Stimulated activated CD4-positive, alpha-beta T cell treated with anti-CD3 and anti-CD28 coated beads, Interleukin-2, amount 100 ng/mL, for 48 hours (primary cell): ENCODE results near the gene HACD2.
"Not testable (repeated sequence)": the region's sequence is repeated elsewhere in the genome, so short reads cannot be mapped to it uniquely, and the experiment has no call there.

Source experiments
- DNase-seq, 2 donors: peaks; one replicate each; pipeline ENCODE4 v3.0.0-alpha.2; 2020

HACD2 gene

GRCh38 chr3:123611082-123611481 lies 26.2 kb upstream of the HACD2 start:
- no peak for DNase-seq

- no peak for DNase-seq
Measured at GRCh38 chr3:123610331-123610730, 25.5 kb upstream of the HACD2 start.

- no peak for DNase-seq
Measured at GRCh38 chr3:123609063-123609462, 24.2 kb upstream of the HACD2 start.

- no peak for DNase-seq
Measured at GRCh38 chr3:123608263-123608937, 23.5 kb upstream of the HACD2 start.

- DNase-seq, result no peak
Measured at GRCh38 chr3:123606527-123606926, 21.7 kb upstream of the HACD2 start.

- no peak for DNase-seq
Measured at GRCh38 chr3:123605789-123606234, 21.0 kb upstream of the HACD2 start.

GRCh38 chr3:123603153-123603552 lies 18.3 kb upstream of the HACD2 start:
- DNase-seq, result not testable (repeated sequence)

- no peak for DNase-seq
Measured at GRCh38 chr3:123602325-123602724, 17.5 kb upstream of the HACD2 start.

GRCh38 chr3:123600863-123601262 lies 16.0 kb upstream of the HACD2 start:
- DNase-seq, result not testable (repeated sequence)

- DNase-seq, result no peak
Measured at GRCh38 chr3:123597561-123597960, 12.7 kb upstream of the HACD2 start.

- no peak for DNase-seq
Measured at GRCh38 chr3:123595396-123596180, 10.7 kb upstream of the HACD2 start.

GRCh38 chr3:123593381-123593780 lies 8.5 kb upstream of the HACD2 start:
- DNase-seq, result no peak

- DNase-seq, result no peak
Measured at GRCh38 chr3:123590685-123591450, 6.0 kb upstream of the HACD2 start.

GRCh38 chr3:123587401-123587800 lies 2.5 kb upstream of the HACD2 start:
- no peak for DNase-seq

- no peak for DNase-seq
Measured at GRCh38 chr3:123586968-123587367, 2.1 kb upstream of the HACD2 start.

GRCh38 chr3:123586131-123586530 lies 1.3 kb upstream of the HACD2 start:
- DNase-seq, result peak; percentile 24 to 35

- peak in 1 of 2 donors; percentile 1 for DNase-seq
Measured at GRCh38 chr3:123584284-123584987, 417 bp downstream of the HACD2 start.

GRCh38 chr3:123583561-123583960 lies 1.3 kb downstream of the HACD2 start:
- no peak for DNase-seq

GRCh38 chr3:123582315-123582714 lies 2.5 kb downstream of the HACD2 start:
- DNase-seq, result no peak

GRCh38 chr3:123576122-123576521 lies 8.7 kb downstream of the HACD2 start:
- DNase-seq, result no peak

GRCh38 chr3:123571973-123572365 lies 12.9 kb downstream of the HACD2 start:
- no peak for DNase-seq

GRCh38 chr3:123571264-123571972 lies 13.4 kb downstream of the HACD2 start:
- no peak for DNase-seq
